HG02840 (cell line): Measurements from ENCODE around the gene RCVRN.
"Not testable (repeated sequence)": the region's sequence is repeated elsewhere in the genome, so short reads cannot be mapped to it uniquely, and the experiment has no call there.

Experiments
- ATAC-seq: cut with Tn5 transposase; IDR thresholded peaks from one replicate; pipeline ENCODE4 v1.9.1; 2021; ENCODE audit warnings: mild to moderate bottlenecking, moderate library complexity, moderate number of reproducible peaks; ENCODE audit not compliant: unreplicated experiment, low FRiP score

The RCVRN gene

DNA sequence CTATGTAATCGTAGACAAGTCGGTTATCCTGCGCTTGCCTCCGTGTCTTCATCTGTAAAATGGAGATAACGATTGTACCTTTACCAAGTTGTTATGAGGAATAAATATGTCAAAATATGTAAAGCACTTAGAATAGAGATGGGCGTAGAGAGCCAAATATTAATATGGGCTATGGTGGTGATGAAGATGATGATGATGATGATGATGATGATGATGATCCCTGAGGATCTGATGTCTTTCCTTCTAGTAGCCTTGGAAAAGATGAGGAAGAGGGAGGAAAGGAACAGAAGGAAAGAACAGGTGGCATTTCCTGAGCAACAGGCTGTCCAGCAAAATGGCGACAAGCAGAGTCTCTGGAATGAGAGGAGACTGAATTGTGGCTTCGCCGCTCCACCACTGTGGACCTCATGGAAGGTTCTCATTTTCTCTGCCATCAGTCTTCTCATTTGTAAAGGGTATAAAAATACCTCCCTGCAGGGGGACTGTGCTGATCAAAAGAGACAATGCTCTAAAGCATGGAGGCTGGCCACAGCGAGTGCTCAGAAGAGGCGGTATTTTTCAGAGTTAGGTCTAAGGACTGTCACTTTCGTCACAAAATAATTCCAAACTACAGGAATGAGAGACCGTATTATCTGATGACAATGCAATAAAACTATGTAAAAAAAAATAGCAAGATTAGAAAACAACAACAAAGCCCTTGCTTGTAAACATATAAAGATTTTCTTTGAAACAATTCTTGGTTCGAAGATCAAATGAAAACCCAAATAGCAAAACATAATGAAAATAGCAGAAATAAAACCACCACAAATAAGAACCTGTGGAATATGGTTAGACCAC lies 17.2 kb upstream of the RCVRN start:
- ATAC-seq, result no peak

DNA sequence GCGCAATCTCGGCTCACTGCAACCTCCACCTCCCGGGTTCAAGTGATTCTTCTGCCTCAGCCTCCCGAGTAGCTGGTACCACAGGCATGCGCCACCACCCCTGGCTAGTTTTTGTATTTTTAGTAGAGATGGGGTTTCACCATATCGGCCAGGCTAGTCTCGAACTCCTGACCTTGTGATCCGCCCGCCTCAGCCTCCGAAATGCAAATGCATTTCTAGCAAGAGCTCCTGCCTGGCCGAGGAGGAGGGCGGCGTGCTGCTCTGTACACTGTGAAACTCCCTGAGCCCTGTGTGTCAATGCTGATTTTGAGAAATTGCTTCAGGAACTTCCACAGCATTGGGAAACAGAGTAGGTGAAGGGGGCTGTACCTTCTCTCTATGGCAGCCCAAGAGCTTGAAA lies 16.1 kb upstream of the RCVRN start:
- ATAC-seq, result not testable (repeated sequence)

DNA sequence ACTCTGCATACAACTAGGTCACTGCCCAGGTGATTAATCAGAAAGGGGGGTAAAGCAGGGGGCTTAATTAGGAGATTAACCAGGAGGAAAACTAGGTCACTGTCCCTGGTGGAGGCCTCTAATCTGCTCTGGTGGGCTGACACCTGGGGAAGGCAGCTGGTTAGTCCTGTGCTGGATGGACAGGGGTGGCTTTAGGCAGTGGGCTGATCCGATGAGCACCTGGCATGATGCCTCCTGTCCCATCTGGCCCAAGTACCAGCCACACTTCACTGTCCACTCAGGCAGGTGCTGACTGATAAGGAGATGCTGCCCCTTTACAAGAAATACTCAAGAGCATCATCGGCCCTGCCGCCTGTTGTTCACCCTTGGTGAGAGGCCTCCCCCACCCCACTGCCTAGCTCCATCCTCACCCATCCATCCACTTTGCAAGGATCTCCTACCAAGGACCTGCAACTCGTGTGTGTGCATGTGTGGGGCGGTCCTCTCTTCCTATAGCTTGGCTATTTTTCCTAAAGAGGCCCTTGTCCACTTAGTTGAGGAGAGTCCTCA lies 13.8 kb upstream of the RCVRN start:
- ATAC-seq, result no peak

DNA sequence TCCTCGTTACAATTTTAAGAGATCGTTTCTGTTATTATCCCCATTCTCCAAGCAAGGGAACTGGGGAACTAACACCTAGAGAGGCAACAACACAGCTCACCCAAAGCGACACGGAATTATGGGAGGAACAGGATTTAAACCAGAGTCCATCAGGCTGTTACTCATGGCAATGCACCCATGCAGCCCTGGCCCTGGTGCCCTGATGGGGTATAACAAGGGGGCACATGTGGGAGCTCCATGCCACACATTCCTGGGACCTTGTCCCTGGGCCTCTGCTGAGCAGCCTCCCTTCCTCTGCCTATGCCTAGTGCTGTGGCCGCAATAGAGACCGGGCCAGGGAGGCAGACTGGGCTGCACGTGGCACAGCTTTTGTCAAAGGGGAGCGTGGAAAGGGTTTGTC lies 13.3 kb upstream of the RCVRN start:
- ATAC-seq, result no peak

DNA sequence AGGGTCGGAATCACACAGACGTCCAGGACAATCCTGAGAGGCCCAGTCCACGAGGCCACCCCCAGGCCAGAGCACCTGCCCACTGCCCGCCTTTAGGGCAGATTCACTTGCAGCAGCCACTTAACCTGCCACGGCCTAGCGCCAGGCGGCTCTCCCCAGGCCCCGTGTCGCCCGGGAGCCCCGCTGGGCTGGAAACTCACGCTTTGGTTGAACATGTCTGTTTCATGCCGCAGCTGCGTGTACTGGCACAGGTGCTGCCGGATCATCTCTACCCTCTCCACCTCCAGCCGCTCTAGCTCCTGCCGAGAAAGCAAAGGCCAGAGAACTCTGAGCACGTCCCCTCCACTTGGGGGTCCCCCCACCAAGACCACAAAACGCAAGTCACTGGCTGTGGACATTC lies 12.7 kb upstream of the RCVRN start:
- no peak for ATAC-seq

DNA sequence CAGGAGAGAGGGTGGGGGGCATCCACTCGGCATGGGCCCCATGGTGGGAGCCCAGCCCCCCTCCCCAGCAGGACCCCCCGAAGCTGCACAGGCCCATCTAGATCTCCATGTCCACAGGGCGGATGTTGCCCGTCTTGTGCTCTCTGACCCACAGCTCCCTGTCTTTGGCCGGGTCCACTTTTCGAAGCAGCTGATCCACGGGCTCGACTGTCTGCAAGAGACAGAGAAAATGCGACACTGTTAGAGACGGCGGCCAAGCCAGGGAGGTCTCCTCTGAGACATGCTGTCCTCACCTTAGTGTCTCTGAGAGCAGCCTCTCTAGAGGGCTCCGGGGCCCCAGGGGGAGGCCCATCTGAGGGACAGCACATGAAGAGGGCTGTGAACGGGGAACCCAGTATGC lies 12.1 kb upstream of the RCVRN start:
- no peak for ATAC-seq

DNA sequence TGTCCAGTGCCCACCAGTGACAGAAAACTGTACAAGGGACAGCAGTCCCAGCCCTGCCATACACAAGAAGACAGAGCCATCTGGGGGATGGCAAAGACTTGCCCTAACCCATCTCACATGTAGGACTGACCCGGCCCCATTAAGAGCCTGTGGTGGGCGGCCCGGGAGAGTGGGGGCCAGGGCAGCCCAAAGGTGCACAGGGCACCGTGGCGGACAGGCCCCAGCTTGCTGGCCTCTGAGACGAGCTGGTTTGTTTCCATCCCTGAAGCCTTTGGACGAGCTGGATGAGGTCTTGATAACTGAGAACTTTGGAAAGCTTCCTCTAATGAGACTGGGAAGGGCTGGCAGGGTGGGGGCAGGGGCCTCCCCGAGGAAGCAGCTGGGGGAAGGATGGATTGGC lies 11.0 kb upstream of the RCVRN start:
- ATAC-seq, result no peak

DNA sequence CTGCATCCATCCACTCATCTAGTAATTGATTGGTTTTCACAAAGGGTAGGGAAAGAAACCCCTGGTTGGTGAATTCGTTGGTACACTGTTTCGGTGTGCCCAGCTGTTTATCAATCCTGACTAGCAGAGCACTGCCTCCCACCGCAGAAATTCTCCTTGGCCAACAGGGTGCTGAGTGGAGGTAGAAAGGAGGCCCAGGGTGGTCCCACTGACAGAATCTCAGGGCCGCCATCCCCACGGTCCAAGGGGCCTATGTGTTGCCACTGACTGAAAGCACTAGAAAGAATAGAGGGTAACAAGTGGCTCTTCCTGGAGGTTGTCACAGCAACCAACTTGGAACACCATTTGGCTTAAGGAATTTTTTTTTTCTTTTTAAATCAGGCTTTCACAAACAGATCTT lies 8.4 kb upstream of the RCVRN start:
- no peak for ATAC-seq

DNA sequence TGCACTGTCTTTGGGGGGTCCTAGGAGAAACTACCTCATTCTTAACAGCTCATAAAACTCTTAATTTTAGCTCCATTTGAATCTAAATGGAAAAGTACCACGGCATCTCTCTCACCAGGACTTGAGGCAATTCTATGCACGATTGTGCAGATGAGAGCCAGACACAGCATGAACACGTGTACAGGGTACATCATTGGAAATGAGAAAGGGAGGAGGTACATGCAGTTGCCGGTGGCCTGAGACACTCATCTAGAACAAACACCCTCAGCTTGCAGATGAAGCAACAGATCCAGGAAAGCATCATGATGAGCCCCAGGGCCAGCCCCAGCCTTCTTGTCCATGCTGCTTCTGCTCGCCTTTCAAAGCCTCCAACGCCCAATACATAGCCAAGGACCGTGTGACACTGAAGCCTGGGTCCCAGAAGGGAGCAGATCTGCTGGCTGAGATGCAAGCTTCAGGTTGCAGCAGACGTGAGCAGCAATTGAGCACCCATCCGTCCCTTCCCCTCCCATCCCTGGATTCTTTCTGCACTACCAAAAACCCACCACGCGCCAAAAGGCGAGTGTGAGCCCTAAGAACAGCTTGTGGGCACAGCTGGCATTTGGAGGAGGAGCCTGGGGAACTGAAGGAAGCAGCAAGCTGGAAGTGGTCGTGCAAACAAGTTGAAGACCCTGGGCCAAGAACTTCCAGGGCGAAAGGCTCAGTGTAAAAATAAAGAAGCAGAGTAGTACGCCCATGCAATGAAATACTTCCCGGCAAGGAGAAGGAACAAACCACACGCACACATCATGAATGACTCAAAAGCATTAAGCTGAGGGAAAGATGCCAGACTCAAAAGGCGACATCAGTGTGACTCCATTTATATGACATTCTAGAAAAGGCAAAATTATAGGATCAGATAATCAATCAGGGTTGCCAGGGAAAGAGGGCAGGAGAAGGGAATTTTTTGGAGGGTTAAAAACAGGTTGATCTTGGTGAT lies 7.3 kb upstream of the RCVRN start:
- no peak for ATAC-seq

DNA sequence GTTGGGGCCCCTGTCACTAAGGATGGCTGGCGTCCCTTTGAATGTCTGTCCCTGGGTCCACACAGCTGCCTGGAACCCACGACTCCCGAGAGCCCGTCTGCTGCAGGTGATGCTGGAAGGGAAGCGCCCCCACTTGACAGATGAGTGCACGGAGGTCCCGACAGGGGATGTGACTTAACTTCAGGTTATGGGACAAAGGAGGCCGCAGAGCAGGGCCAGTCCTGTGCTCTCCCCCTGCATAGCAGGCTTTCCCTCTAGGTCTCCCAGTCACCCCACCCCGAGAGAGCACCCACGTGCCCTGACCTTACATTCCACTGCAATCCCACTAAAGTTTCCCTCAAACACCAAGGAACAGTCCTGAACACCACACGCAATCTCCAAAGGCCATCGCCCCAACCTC lies 6.0 kb upstream of the RCVRN start:
- ATAC-seq, result no peak

DNA sequence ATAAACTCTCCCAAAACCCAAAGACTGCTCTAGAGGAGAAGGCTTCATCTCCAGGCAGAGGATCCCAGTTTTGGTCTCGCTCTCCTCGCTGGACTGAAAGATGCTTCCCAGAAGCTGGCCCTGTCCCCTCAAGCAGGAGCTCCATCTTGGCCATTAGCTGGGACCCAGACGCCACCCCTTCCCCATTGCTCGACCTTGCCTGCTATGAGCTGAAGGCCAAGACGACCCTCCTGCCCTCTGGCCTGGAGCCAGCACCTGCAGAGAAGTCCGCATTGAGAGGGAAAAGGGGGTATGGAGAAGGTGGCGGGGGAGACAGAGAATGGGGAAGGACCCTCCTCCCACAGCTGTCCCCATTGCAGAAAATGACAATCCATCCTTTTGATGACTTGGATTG lies 3.6 kb upstream of the RCVRN start:
- ATAC-seq, result no peak

DNA sequence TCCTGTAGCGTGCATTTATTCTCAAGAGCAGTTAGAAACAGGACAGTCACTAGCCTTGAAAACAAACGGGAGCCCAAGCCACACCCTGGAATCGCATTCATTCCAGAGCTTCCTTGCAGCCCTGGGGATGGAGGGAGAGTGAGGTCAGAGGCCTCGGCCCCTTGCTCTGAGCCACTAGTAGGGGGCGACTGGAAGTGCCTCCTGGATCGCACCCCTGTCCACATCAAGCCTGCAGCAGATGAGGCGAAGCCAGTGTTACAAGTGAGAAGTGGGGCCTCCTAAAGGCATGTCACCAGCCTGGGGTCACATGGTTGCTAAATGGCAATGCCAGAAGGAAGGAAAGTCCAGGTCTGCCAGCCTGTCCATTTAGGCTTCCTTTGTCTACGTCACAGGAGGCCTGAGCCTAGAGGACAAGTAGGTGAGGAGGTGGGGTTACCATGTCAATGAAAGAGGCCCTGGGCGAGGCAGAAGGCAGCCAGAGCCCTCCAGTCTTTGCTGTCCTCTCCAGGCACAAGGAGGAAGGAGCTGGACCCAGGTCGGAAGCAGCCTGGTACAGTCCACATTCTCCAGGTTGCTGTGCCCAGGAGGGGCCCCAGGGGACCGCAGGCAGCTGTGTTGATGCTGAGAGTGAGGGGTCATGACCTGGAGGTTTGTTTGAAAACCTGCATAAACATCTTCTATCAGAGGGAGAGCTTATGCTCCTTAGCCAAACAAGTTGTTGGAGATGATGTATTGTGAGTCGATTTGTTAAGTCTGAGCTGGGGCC lies 3.0 kb upstream of the RCVRN start:
- ATAC-seq, result no peak

DNA sequence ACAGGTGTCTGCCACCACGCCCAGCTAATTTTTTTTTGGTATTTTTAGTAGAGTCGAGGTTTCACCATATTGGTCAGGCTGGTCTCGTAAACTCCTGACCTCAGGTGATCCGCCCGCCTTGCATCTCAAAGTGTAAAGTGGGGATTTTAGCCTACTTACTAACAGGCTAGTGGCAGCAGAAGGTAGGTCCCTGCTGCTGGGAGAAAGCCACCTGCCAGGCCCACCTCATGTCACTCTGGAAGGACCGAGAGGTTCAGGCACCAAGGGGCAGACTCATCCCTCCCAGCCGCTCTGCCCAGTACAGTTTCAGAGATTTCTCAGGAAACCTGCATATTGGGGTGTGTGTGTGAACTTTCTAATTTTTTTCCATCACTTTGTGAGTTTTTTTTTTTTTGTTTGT lies 2.1 kb upstream of the RCVRN start:
- ATAC-seq, result no peak

DNA sequence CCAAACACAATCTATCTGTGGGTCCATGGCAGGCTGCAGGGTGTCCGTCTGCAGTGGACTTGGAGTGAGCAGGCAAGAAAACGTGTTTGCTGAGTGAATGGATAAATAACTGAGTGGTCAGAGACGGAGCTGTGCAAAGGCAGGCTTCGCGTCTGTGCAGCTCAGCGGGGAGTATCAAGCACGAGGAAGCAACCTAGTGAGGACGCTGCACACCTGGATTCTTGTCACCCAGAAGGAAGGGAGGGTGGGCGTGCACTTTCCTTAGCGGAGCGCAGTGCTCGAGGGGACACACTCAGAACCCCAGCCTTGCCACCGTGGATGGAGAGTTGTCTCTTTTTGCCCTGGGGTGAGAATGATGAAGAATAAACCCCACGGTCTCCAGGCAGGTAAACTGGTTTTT lies 1.5 kb upstream of the RCVRN start:
- ATAC-seq, result no peak

DNA sequence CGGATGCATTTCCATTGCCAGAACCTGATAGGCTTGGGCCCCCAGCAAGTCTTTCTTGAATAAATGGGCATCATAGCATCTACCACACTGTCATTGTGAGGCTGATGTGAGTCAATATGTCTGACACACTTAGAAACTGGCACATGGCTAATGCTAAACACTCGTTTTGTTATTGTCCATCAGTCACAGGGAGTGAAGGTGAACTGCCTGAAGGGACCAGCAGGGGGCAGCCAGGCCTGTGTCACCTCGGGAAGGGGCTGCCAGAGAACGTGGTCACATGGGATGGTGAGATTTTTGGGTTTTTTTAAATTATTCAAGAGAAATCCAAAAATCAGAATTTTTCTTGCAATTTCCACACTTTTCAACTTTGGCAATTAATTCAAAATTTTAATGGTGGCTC lies 831 bp upstream of the RCVRN start:
- ATAC-seq, result no peak

DNA sequence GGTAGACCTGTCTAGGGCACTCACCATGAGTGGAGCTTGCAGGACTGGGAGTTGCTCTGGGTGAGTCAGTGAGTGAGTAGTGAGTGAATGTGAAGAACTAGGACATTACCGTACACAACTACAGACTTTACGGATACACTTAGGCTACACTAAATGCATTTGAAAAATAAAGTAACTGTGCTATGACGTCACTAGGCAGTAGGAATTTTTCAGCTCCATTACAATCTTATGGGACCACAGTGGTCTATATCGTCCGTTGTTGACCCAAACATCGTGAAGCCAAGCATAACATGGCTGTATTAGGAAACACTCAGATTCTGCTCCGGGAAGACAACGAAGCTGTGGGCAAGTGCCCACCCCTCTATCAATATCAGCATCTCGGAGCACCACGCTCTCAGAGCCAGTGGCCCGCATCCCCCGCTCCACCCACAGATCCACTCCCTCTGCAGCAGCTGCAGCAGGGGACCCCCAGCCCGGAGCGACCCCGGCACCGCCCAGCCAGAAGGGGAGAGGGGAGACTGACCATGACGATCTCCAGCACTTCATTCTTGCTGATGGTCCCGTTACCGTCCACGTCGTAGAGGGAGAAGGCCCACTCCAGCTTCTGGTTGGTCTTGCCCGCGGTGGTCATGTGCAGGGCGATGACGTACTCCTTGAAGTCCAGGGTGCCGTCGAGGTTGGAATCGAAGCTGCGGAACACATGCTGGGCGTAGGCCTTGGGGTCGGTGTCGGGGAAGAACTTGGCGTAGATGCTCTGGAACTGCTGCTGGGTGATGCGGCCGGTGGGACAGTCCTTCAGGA lies 594 bp downstream of the RCVRN start:
- no peak for ATAC-seq

DNA sequence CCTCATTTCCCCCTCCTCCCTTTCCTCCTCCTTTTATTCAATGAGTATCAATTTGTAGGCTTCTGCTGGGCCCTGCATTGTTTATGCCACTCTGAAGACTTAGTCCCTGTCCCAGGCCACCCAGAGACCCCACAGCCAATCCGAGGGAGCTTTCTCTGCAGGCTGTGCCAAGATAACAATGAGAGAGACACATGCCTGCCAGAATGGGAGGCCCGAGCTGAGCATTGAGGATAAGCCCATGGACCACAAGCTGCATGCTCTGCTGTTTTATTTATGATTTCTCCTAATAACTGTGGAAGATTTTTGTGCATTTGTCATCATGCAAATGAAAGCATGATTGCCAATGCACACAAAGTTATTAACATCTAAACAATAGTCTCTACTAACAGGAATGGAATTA lies 3.0 kb downstream of the RCVRN start:
- ATAC-seq, result no peak

DNA sequence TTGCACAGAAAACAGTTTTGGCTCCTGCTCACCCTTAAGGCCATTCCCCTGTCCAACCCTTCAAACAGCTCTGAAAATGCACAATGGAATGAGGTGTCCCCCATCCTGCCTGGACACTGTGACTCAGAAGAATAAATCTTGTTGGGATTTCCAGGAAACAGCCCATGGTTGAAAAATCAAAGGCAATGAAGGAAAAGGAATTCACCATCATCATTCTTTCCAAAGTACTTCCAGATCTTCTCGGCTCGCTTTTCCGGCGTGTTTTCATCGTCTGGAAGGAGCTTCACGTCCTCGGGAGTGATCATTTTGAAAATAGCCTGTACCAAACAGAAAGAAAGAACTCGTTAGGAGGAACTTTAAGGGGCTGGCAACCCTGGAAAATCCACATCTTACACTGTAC lies 4.3 kb downstream of the RCVRN start:
- ATAC-seq, result no peak

DNA sequence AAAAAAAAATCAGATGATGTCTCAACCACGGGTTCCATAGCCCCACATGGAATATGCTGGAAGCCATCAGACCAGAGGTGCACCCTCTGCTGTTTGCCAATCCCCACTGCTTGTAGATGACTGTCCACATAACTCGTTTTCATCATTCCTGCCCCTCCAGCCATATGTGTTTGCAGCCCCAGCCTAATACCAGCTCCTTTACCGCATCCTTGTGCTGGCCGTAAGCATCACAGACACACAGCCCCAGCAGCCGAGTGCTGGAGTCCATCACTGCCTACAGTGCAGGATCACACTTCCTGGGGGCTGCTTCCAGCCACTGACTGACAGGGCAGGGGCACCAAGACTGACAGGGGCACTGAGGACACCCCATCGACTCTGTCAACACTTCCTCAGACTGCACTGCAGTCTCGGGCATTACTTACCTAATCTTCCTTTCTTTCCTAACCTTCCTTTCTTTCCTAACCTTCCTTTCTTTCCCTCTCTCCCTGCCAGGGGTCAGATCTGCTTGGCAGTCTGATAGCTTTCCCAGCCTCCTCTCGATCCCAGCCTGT lies 5.0 kb downstream of the RCVRN start:
- ATAC-seq, result no peak
